Measurements from ENCODE around the gene CDCP2. TPM values are rescaled to one million over a fixed set of nuclear protein-coding genes. Genes with fewer than 3 reads are reported as not detected.

Gene CDCP2
- total RNA-seq, 1 experiment from 2014 or later = not detected

DNA sequence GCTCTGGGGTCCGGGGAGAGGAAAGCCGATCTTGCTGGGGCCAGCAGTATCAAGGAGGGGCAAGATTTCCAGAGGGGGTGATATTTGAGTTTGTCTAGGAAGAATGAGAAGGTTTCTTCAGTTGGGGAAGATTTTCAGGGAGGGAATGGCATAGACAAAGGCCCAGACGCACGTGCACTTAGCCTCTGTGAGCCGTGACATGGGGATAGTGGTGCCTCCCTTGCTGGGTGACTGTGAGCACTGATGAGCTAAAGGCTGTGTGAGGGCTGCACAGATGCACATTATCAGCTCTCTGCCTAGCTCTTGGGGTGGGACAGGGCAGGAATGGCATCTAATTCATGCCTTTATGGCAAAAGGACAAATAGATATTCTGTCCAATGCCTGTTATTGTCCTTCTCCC, 1.8 kb downstream of the CDCP2 start:
- in situ Hi-C loops (cut with HindIII; ENCODE audit: low pct_unique_long_range_greater_than_20kb, low sequenced_read_pairs) = no loop called here
- DNase-seq (ENCODE audit: low read depth, low spot score) = no peak

DNA sequence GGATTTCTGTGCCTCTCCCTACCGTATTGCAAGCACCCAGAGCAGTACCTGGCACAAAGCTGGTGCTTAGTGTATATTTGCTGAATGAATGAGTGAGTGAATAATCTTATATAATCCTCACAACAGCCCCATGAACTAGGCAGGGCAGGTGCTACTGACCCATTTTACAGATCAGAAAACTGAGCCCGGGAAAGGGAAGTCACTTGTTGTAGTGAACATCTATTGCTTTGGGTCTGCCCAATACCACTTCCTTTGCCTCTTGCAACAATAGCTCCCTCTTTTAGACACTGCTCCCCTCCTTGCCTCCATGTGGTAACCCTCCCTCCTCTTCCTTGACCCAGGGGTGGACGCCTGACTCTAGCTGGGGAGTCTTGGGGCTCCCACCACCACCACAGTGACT, 3.1 kb downstream of the CDCP2 start:
- in situ Hi-C loops (cut with HindIII; ENCODE audit: low pct_unique_long_range_greater_than_20kb, low sequenced_read_pairs) = no loop called here
- no peak for DNase-seq (ENCODE audit: low read depth, low spot score)

DNA sequence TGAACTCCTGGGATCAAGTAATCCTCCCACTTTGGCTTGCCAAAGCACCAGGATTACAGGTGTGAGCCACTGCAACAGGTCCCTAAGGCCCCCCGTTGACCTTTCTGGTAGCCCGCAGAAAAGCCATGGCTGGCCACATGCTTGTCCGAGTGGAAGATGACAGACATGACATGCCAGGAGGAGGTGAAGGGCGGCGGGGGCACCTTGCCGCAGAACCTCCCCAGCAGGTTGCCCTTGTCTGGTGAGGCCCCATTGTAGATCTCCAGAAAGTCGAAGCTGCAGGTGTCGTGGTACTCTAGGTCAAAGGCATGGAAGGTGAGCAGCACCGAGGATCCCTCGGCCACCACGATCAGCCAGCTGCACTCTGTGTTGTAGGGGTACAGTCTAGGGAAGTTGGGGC, 8.4 kb downstream of the CDCP2 start:
- in situ Hi-C loops (cut with HindIII; ENCODE audit: low pct_unique_long_range_greater_than_20kb, low sequenced_read_pairs) = no loop called here
- no peak for DNase-seq (ENCODE audit: low read depth, low spot score)

DNA sequence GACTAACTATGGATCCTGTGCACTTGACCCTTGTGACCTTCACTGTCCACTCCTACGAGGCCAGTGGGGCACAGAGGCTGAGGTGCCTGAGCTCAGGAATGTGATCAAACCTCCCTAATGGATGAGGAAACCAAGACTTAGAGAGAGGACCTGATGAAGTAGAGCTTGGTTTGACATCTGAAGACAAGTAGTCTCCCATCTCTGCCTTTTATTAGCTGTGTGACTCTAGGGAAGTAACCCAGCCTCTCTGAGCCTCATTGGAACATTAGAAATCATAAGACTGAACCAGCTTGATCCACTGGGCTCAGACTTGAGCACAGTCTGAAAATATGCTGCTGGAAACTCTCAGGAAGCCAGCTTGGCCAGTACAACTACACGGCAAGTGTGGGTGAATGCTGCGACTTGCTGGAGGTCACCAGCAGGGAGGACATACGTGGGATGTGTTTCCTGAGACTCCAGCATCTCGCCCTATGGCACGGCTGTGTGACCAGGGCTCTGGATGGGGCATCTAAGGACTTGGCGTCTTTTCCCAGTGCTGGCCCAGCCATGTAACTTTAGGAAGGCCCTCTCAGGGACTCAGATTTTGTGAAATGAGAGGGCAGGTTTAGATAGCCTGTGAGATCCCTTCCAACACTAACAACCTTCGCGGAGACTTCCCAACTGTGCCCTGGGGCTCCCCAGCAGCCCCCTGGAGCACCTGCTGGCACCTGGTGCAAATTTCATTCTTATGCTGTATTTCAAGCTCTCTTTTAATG, 10.5 kb downstream of the CDCP2 start:
- in situ Hi-C loops (cut with HindIII; ENCODE audit: low pct_unique_long_range_greater_than_20kb, low sequenced_read_pairs) = no loop called here
- no peak for DNase-seq (ENCODE audit: low read depth, low spot score)

DNA sequence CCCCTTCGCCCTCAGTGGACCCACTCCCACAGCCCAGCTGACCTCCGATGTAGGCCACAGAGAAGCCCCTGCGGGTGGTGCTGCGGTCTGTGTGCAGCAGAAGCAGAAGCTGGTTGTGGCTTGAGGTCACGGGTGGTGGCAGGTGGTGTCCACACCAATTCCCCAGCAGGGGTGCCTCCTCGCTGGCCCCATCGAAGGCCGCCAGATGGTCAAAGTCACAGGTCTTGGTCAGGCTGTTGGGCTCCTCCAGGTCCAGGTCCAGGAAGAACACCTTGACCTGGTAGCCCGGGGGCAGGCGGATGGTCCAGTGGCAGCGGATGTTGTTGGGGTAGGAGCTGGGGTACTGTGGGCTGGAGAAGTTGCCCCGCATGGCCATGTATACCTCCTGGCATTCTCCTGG, 13.1 kb downstream of the CDCP2 start:
- in situ Hi-C loops (cut with HindIII; ENCODE audit: low pct_unique_long_range_greater_than_20kb, low sequenced_read_pairs) = no loop called here
- no peak for DNase-seq (ENCODE audit: low read depth, low spot score)

DNA sequence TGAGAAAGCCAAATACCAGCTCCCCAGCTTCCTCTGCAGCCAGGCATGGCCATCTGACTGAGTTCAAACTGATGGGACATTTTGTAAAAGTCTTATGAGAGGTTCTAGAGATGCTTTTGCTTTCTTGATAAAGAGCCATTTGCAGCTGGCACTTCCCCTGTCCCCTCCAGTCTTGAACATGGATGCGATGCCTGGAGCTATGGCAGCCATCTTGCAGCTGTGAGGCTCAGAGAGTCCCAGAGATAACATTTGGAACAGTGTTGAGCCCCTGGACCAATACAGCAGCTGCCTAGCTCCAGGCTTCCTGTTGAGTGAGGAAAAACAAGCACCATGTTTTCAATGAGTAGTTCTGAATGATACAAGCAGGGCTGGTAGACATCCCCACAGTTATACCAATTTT, 13.8 kb downstream of the CDCP2 start:
- in situ Hi-C loops (cut with HindIII; ENCODE audit: low pct_unique_long_range_greater_than_20kb, low sequenced_read_pairs) = no loop called here
- no peak for DNase-seq (ENCODE audit: low read depth, low spot score)

DNA sequence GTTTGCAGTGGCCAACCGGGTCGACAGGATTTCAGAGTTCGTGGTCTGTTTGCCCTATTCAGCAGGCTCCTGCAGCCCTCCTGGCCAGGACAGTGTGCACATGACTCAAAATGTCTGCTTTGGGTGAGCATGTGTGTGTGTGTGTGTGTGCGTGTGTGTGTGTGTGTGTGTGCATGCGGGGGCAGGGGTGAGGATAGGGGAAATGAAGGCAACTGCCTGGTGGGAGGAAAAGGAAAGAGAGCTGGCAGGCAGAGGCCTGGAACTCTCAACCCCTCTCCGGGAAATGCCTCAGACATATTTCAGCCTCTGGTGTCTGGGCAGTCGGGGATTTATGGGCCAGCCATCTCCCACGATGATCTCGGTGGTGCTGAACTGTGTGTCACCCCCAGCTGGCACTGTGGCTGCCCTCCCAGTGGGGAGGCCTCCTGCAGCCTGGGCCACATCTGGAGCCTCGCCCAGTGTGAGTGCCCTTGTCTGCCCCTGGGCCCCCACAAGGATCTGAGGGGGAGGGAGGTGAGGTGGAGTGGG, 15.2 kb downstream of the CDCP2 start:
- in situ Hi-C loops (cut with HindIII; ENCODE audit: low pct_unique_long_range_greater_than_20kb, low sequenced_read_pairs) = no loop called here
- no peak for DNase-seq (ENCODE audit: low read depth, low spot score)

DNA sequence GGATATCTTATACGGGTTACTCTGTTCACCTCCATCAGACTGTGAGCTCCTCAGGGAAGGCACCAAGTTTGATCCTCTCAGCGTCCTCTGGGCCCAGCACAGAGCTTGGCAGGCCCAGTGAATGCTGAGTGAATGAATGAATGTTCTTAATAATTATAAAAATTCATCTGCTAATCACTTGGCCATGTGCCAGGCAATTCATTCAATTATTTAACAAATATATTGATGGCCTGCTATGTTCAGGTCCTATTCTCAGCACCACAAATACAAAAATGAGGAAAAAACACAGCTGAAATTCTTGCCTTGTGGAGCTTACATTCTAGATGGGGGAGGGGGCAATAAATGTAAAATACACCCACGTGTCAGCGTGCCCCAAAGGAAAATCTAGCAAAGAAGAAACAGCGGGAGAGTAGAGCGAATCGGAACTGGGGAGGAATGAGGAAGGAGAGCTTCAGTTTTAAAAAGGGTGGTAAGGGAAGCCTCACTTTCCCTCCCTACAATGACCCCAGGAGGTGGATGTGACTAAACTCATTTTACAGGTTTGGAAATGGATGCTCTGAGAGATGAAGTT, 15.8 kb downstream of the CDCP2 start:
- DNase-seq (ENCODE audit: low read depth, low spot score) = no peak
- in situ Hi-C loops (cut with HindIII; ENCODE audit: low pct_unique_long_range_greater_than_20kb, low sequenced_read_pairs) = no loop called here

DNA sequence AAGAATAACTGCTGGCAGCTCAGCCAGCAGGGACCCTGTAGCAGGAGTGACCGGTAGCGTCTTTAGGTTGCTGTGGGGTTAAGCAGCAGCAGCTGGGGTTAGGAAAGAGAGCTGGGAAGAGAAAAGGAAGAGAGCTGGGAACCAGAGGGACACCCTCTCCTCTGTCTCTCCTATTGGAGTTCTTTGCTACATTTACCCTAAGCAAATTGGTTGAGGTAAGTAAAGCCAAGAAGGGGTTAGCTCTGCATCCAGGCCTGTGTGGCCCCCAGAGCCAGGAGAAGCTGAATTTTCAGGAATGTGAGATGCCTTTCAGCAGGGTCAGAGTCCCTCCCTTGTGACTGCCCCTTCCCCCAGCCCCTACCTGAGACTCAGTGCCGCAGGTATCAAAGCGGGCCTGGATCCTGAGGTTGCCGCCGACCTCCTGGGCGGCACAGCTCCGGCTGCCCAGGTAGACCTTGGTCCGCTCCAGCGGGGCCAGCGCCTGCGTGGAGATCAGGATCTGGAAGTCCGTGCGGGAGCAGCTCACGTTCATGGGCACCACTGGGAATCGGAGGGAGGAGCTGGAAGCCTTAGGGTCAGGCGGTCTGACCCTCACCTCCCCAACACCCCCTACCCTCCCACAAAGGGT, 16.4 kb downstream of the CDCP2 start:
- no peak for DNase-seq (ENCODE audit: low read depth, low spot score)
- in situ Hi-C loops (cut with HindIII; ENCODE audit: low pct_unique_long_range_greater_than_20kb, low sequenced_read_pairs) = no loop called here

DNA sequence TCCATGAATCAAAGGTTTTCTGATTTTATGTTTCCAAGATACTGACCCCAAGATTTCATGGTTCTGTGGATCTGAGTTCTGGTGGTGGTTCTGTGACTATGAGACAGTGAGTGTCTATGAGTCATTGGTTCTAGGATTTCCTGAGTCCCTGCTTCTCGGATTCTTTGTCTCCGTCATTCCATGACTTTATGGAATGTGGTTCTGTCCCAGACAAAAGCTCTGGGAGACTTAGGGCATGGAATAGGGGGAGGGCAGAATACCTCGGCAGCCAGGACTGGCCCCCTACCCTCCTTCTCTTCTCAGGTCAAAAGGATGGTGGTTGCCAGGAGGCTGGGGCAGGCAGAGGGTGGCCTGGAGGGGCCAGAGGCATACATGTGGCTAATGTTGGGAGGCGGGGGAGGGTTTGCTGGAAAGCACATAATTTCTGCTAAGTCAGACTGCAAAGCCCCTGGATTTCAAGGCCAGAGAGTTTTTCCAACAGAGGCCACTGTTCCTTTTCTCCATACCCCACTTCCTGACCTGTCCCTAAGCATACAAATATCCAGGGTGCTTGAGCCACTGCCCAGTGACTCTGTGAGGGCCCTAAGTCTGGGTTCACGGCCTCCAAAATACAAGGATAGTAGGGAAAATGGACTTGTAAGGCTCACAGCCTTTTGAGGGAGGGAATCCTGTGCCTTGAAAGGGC, 17.2 kb downstream of the CDCP2 start:
- in situ Hi-C loops (cut with HindIII; ENCODE audit: low pct_unique_long_range_greater_than_20kb, low sequenced_read_pairs) = no loop called here
- DNase-seq (ENCODE audit: low read depth, low spot score) = no peak

DNA sequence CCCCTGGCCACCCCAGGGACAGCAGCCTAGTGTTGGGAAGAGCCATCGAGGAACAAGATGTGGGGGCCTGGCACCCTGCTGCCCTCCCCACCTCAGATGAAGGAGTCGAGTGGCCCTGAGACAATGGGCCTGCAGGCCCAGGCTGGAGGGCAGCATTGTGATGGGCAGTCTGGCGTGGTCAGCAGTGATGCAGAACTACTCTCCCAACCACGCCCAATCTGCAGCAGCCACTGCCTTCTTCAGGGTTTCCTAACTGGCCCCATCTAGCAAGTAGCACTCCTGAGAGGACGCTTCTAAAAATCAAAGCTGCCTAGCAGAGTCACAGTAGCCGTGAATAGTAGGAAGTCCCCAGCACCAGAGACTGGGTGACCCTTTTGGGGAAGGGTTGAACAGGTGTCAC, 18.5 kb downstream of the CDCP2 start:
- no peak for DNase-seq (ENCODE audit: low read depth, low spot score)
- in situ Hi-C loops (cut with HindIII; ENCODE audit: low pct_unique_long_range_greater_than_20kb, low sequenced_read_pairs) = no loop called here

DNA sequence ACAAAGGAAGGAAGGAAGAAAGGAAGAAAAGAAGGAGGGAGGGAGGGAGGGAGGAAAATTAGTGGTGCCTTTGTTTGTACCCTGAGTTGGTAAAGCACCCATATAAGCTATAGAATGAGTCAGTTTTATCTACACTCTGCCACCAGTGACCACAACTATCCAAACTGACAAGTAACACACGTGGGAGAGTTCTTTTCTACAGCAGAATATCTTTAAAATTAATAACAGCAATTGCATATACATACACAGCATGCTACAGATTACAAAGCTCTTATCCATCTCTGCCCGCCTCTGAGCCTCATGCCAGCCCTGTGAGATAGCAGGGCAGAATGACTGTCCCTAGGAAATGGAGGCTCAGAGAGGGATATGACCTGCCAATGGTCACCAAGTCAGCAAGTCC, 20.3 kb downstream of the CDCP2 start:
- no peak for DNase-seq (ENCODE audit: low read depth, low spot score)
- in situ Hi-C loops (cut with HindIII; ENCODE audit: low pct_unique_long_range_greater_than_20kb, low sequenced_read_pairs) = no loop called here

DNA sequence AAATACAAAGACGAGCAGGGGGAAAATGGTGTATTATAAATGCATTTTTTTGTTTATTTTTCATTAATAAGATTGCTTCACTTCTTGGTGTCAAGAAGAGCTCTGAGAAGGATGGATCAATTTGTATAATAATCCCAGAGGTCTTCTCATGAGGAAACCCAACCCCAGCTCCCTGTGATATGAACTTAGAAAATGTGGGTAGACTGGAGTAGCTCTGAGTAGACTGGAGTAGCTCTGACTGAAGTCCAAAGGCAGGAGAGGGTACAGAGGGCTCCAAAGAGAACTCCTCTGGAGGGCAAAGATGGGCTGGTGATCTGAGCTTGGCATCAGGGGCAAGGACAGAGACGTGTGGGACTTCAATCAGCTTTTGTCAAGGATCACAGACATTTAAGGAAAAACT, 21.4 kb downstream of the CDCP2 start:
- in situ Hi-C loops (cut with HindIII; ENCODE audit: low pct_unique_long_range_greater_than_20kb, low sequenced_read_pairs) = no loop called here
- no peak for DNase-seq (ENCODE audit: low read depth, low spot score)

DNA sequence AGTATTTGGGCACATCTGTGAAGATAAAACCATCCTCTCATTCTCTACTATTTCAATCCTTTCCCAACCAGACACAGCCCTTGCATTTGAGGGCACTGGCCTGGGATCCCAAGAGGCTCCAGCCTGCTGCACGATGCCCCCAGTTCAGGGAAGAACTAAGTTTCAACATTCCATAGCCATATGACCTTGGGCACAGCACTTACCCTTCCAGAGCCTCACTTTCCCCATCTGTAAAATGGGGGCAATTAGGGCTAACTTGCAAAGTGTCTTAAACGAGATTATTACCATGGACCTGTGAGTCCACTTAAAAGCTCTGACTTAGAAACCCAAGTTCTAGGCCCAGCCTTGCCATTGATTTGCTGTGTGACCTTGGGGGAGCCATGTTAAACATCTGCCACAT, 22.9 kb downstream of the CDCP2 start:
- in situ Hi-C loops (cut with HindIII; ENCODE audit: low pct_unique_long_range_greater_than_20kb, low sequenced_read_pairs) = no loop called here

DNA sequence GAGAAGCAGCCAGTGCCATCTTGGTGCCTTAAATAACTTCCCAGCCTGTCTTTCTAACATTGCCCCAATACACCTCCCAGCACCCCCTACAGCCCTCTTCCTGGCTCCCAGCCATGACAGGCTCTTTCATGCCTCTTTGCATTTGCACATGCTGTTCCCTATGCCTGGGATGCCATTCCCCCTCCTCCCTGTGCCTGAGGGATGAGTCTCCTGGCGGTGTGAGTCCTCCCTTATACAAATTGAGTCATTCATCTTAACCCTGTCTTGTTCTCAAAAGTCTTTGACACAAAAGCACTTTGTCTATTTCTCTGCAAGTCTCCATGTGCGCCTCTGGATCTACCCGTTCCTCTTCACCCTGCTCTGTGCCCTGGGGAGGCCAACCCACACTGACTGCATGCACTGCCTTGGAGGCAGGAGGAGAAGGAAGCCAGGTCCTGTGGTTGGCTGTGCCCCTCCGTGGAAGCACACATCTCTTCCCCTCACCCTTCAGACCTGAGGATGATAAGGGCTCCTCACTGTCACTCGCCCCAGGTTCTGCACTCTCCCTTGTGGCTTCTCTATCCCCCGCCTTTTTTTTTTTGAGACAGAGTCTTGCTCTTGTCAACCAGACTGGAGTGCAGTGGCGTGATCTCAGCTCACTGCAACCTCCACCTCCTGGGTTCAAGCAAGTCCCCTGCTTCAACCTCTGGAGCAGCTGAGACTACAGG, 25.1 kb downstream of the CDCP2 start:
- in situ Hi-C loops (cut with HindIII; ENCODE audit: low pct_unique_long_range_greater_than_20kb, low sequenced_read_pairs) = no loop called here
- peak; percentile 32 for DNase-seq (ENCODE audit: low read depth, low spot score)

More for the DNA sequence above, 22.9 kb downstream of the CDCP2 start:
- DNase-seq (ENCODE audit: low read depth, low spot score) = no peak

DNA sequence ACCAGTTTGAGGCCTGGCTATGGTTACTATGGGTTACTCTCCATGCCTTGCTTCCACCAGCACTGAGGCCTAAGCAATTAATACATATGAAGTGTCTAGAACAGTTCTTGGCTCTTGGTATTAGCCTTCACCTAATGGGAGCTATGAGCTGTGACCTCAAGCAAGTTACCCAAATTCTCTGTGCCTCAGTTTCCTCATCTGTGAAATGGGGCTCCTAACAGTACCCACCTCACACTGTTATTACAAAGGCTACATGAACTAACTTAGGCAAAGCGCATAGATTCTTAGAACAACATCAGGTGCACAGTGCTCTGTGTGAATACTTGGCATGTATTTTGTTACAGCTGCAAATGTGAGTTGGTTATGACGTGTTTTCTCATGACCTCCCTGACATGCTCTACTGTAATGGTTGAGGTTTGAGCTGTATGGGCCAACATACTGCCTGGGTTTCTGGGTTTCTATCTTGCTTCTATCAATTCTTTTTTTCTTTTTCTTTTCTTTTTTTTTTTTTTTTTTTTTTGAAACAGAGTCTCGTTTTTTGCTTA, 26.5 kb downstream of the CDCP2 start:
- in situ Hi-C loops (cut with HindIII; ENCODE audit: low pct_unique_long_range_greater_than_20kb, low sequenced_read_pairs) = no loop called here

DNA sequence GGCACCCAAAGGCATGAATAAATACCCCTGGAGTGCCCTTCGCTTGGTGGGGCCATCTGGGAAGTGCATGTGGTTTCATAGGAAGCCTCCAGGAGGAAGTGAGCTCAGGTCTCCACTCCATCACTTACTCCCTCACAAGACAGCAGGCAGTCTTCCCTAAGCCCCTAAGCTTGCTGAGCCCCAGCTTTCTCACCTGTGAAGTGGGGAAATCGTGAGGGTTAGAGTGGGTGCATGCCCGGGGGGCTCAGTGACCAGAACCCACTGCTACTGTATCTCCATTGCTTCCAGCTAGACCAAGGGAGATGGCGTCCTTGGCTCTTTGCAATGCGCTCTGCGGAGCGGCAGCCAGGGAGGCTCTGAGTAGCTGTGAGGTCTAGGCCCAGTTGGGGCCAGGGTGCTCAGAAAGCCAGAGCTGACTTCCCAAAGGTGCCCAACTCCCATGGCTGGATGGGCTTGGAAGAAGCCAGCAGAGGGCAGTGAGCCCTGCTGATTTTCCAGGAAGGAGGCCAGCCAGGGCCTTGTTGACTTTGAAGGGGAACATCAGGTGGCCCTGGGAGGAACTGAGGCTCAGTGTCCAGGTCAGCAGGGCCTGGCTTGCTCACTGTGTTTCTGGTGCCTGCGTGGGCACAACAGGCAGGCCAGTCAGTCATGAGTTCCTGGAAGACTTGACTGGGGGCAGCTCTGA, 27.3 kb downstream of the CDCP2 start:
- in situ Hi-C loops (cut with HindIII; ENCODE audit: low pct_unique_long_range_greater_than_20kb, low sequenced_read_pairs) = no loop called here
- peak; percentile 60 for DNase-seq (ENCODE audit: low read depth, low spot score)

More for the DNA sequence above, 26.5 kb downstream of the CDCP2 start:
- DNase-seq (ENCODE audit: low read depth, low spot score) = no peak

Data from SK-MEL-5 (cell line).